OCI-LY7 (cell line): Measurements from ENCODE around the gene MYL3.

Experiments
- CTCF ChIP-seq: fragments of 200-600 bp; sonication (generic); conservative IDR thresholded peaks from 2 replicates; pipeline ENCODE4 v1.5.1; 2014; ENCODE audit warnings: mild to moderate bottlenecking, antibody characterized with exemption, low read length, moderate library complexity, mixed read lengths
- EZH2phosphoT487 ChIP-seq: fragments of 200-600 bp; sonication (generic); IDR thresholded peaks from 2 replicates; pipeline ENCODE4 v1.6.1; 2018; ENCODE audit warnings: low read depth, borderline replicate concordance, mild to moderate bottlenecking, mixed run types, antibody characterized with exemption, low read length, moderate library complexity, mixed read lengths

GRCh38 chr3:46903341-46904302 is 40.4 kb upstream of the MYL3 start:
- TF ChIP-seq CTCF (no peak), EZH2phosphoT487 (no peak)
